DOHH2 (cell line): ENCODE measurements around the gene VGLL4.

Experiments
- EZH2phosphoT487 ChIP-seq: fragments of 200-600 bp; sonication (generic); IDR thresholded peaks from 2 replicates; pipeline ENCODE4 v1.6.1; 2017; ENCODE audit warnings: borderline replicate concordance, mild to moderate bottlenecking, antibody characterized with exemption, low read length, moderate library complexity, mixed read lengths
- TF ChIP-seq, protein P1 (sequence below): fragments of 200-600 bp; sonication (generic); IDR thresholded peaks from one replicate; pipeline ENCODE4 v1.5.1; 2014; ENCODE audit warnings: antibody characterized with exemption, mild to moderate bottlenecking, low read depth, low read length; ENCODE audit not compliant: poor library complexity, severe bottlenecking

DNA sequence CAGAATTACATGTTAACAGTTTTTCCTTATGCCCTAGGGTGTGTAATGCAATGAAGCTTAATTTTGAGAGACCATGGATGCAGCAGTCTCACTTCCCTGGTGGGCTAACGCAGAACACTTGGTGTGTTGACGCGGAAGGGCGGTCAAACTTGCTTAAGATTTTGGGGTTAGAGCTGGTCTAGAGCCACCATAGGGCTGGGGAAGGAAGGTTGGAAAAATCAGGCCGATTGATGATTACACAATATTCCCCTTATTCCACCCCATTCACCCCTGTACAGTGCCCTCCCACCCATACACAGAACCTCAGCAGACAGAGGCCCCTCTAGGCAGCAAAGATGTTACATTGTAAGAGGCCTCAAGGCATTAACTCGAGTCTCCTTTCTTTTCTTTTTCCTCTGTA lies 24.3 kb downstream of the VGLL4 start:
- TF ChIP-seq, protein P1, sequence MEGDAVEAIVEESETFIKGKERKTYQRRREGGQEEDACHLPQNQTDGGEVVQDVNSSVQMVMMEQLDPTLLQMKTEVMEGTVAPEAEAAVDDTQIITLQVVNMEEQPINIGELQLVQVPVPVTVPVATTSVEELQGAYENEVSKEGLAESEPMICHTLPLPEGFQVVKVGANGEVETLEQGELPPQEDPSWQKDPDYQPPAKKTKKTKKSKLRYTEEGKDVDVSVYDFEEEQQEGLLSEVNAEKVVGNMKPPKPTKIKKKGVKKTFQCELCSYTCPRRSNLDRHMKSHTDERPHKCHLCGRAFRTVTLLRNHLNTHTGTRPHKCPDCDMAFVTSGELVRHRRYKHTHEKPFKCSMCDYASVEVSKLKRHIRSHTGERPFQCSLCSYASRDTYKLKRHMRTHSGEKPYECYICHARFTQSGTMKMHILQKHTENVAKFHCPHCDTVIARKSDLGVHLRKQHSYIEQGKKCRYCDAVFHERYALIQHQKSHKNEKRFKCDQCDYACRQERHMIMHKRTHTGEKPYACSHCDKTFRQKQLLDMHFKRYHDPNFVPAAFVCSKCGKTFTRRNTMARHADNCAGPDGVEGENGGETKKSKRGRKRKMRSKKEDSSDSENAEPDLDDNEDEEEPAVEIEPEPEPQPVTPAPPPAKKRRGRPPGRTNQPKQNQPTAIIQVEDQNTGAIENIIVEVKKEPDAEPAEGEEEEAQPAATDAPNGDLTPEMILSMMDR = no peak
- no peak for TF ChIP-seq EZH2phosphoT487
